SK-N-SH (cell line): ENCODE data around the gene LRRC3C. TPM values are rescaled to one million over a fixed set of nuclear protein-coding genes. Genes with fewer than 3 reads are reported as not detected.
A peak's percentile ranks its signal among the peaks of the same experiment; 100 is the strongest.

ENCODE experiments used
- CTCF ChIA-PET: fragments of 300-600, 350-600 bp; formaldehyde crosslinking; extraction: SDS; loops from one replicate; lab custom pipeline; 2021; lab: Yijun Ruan, JAX
- POLR2A ChIA-PET: fragments of 350-600 bp; sonication (Branson Sonifier 250); formaldehyde crosslinking; extraction: SDS; loops from one replicate; lab custom pipeline; 2020; ENCODE audit warnings: antibody characterized with exemption, inconsistent platforms; lab: Yijun Ruan, JAX
- DNase-seq: peaks from one replicate; pipeline ENCODE4 v3.0.0; 2012
- H2AFZ ChIP-seq: fragments of 200-600 bp; sonication (generic); 2 replicates; pipeline ENCODE4 v1.8.1; 2016; ENCODE audit warnings: antibody characterized with exemption, mild to moderate bottlenecking, low read depth
- H3F3A ChIP-seq: fragments of 200-600 bp; sonication (generic); replicated peaks from 2 replicates; pipeline ENCODE3; 2016; ENCODE audit warnings: antibody characterized with exemption, mild to moderate bottlenecking; ENCODE audit not compliant: insufficient read depth
- H3K27ac ChIP-seq, 2 experiments: fragments of 200-500 bp in 1 of 2; fragments of 200-600 bp in 1 of 2; sonication (Bioruptor generic) in 1 of 2; sonication (generic), shearing (Covaris generic) in 1 of 2; 2 replicates each; pipeline versions ENCODE4 v1.5.1 to v1.6.1; 2014 to 2016; ENCODE audit warnings: low read depth in 2 of 2, inconsistent platforms in 1 of 2, low read length in 1 of 2, mild to moderate bottlenecking in 1 of 2, mixed read lengths in 1 of 2
- H3K27me3 ChIP-seq: fragments of 200-600 bp; sonication (generic), shearing (Covaris generic); 2 replicates; pipeline ENCODE4 v1.6.1; 2016; ENCODE audit warnings: mixed run types; ENCODE audit not compliant: insufficient read depth
- H3K36me3 ChIP-seq, 2 experiments: fragments of 200-500 bp in 1 of 2; fragments of 200-600 bp in 1 of 2; sonication (Bioruptor generic) in 1 of 2; sonication (generic) in 1 of 2; replicated peaks in 1 of 2; 2 replicates each; pipeline versions ENCODE3 to v1.5.1; 2014 to 2016; ENCODE audit warnings: low read length in 1 of 2, mild to moderate bottlenecking in 1 of 2; ENCODE audit not compliant: insufficient read depth in 2 of 2, control insufficient read depth in 1 of 2
- H3K4me1 ChIP-seq, 2 experiments: fragments of 200-500 bp in 1 of 2; fragments of 200-600 bp in 1 of 2; sonication (Bioruptor generic) in 1 of 2; sonication (generic), shearing (Covaris generic) in 1 of 2; 2 replicates each; pipeline versions ENCODE4 v1.5.1 to v1.6.1; 2014 to 2016; ENCODE audit warnings: low read depth in 1 of 2, low read length in 1 of 2, mixed run types in 1 of 2; ENCODE audit not compliant: insufficient read depth in 2 of 2, control insufficient read depth in 1 of 2
- H3K4me2 ChIP-seq: fragments of 200-600 bp; sonication (generic), shearing (Covaris generic); 2 replicates; pipeline ENCODE4 v1.6.1; 2017; ENCODE audit warnings: mixed run types
- H3K4me3 ChIP-seq, 2 experiments: fragments of 200-500 bp in 1 of 2; fragments of 200-600 bp in 1 of 2; sonication (Bioruptor generic) in 1 of 2; sonication (generic), shearing (Covaris generic) in 1 of 2; 2 replicates each; pipeline versions ENCODE4 v1.5.1 to v1.8.1; 2014 to 2016; ENCODE audit warnings: low read depth in 2 of 2, inconsistent platforms in 1 of 2, low read length in 1 of 2, mild to moderate bottlenecking in 1 of 2, mixed read lengths in 1 of 2, moderate library complexity in 1 of 2
- H3K79me2 ChIP-seq: fragments of 200-600 bp; sonication (generic); 2 replicates; pipeline ENCODE4 v1.8.1; 2017; ENCODE audit warnings: mild to moderate bottlenecking; ENCODE audit not compliant: insufficient read depth
- H3K9ac ChIP-seq: fragments of 200-600 bp; sonication (generic); 2 replicates; pipeline ENCODE4 v1.6.1; 2017; ENCODE audit warnings: mixed run types
- H3K9me2 ChIP-seq: fragments of 200-600 bp; sonication (generic); 2 replicates; pipeline ENCODE4 v1.6.1; 2017; ENCODE audit warnings: mixed run types
- H3K9me3 ChIP-seq: fragments of 200-600 bp; sonication (generic); 2 replicates; pipeline ENCODE4 v1.6.1; 2017; ENCODE audit warnings: mixed run types, mild to moderate bottlenecking, moderate library complexity
- H4K20me1 ChIP-seq: fragments of 200-600 bp; sonication (generic); 2 replicates; pipeline ENCODE4 v1.6.1; 2017; ENCODE audit warnings: mild to moderate bottlenecking, mixed run types; ENCODE audit not compliant: insufficient read depth
- EP300 ChIP-seq, 2 experiments: IDR thresholded peaks; 2 replicates each; pipeline versions ENCODE4 v1.4.0 to v1.6.1; 2012; ENCODE audit warnings: borderline replicate concordance in 1 of 2, low read depth in 1 of 2, low read length in 1 of 2
- EZH2phosphoT487 ChIP-seq: fragments of 200-600 bp; sonication (generic); IDR thresholded peaks from 2 replicates; pipeline ENCODE4 v1.6.1; 2017; ENCODE audit warnings: low read depth, mixed run types, mild to moderate bottlenecking, antibody characterized with exemption, moderate library complexity, borderline replicate concordance
- FOSL2 ChIP-seq: IDR thresholded peaks from 2 replicates; pipeline ENCODE4 v1.4.0; 2012; ENCODE audit warnings: low read depth, mild to moderate bottlenecking, moderate library complexity, borderline replicate concordance
- FOXJ3 ChIP-seq: sonication (generic); formaldehyde crosslinking; IDR thresholded peaks from 2 replicates; pipeline ENCODE4 v1.5.1; 2020; ENCODE audit warnings: mild to moderate bottlenecking, missing genetic modification reagents
- FOXM1 ChIP-seq: IDR thresholded peaks from 2 replicates; pipeline ENCODE4 v1.4.0; 2012; ENCODE audit warnings: low read depth, mild to moderate bottlenecking
- GATA2 ChIP-seq: sonication (generic); formaldehyde crosslinking; IDR thresholded peaks from 2 replicates; pipeline ENCODE4 v1.5.0; 2020; ENCODE audit warnings: mild to moderate bottlenecking, missing genetic modification reagents
- NRF1 ChIP-seq: IDR thresholded peaks from 2 replicates; pipeline ENCODE4 v1.6.1; 2012; ENCODE audit warnings: low read depth, mild to moderate bottlenecking, low read length
- RAD21 ChIP-seq: IDR thresholded peaks from 2 replicates; pipeline ENCODE4 v1.6.1; 2012; ENCODE audit warnings: mild to moderate bottlenecking, low read length
- RCOR1 ChIP-seq: fragments of 150-350 bp; IDR thresholded peaks from 2 replicates; pipeline ENCODE4 v1.6.1; 2017; ENCODE audit warnings: antibody characterized with exemption, low read length
- SMC3 ChIP-seq: IDR thresholded peaks from 2 replicates; pipeline ENCODE4 v1.6.1; 2012; ENCODE audit warnings: low read depth, low read length, improper control_type of control experiment
- TAF1 ChIP-seq: IDR thresholded peaks from 2 replicates; pipeline ENCODE4 v1.6.1; 2012; ENCODE audit warnings: low read depth, mild to moderate bottlenecking, low read length, moderate library complexity, borderline replicate concordance
- TCF12 ChIP-seq: IDR thresholded peaks from 2 replicates; pipeline ENCODE4 v1.4.0; 2012
- TEAD4 ChIP-seq: IDR thresholded peaks from 2 replicates; pipeline ENCODE4 v1.4.0; 2012; ENCODE audit warnings: mild to moderate bottlenecking, borderline replicate concordance; ENCODE audit not compliant: insufficient read depth
- YY1 ChIP-seq: IDR thresholded peaks from 2 replicates; pipeline ENCODE4 v1.4.0; 2012; ENCODE audit warnings: low read depth, mild to moderate bottlenecking
- WGBS: methylation state at CpG from one replicate; pipeline ENCODE4 v1.1.6; 2017; ENCODE audit warnings: low lambda C conversion rate; 5-methylcytosine and 5-hydroxymethylcytosine counted together
- polyA plus RNA-seq, 3 experiments: library from polyadenylated mRNA; depleted of rRNA; stranded (reverse); fragments of >200 nt; gene quantifications; 2 replicates each; pipeline ENCODE4 v1.2.3, GENCODE V29; 2012
- TF ChIP-seq, protein P1 (sequence below): fragments of 150-350 bp; IDR thresholded peaks from 2 replicates; pipeline ENCODE4 v1.6.1; 2016; ENCODE audit warnings: mild to moderate bottlenecking, low read depth, low read length
- TF ChIP-seq, protein P2 (sequence below): fragments of 150-350 bp; IDR thresholded peaks from 2 replicates; pipeline ENCODE4 v1.6.1; 2017; ENCODE audit warnings: antibody characterized with exemption, low read length, low read depth, borderline replicate concordance
- TF ChIP-seq, protein P3 (sequence below): fragments of 200-600 bp; sonication (generic); IDR thresholded peaks from 2 replicates; pipeline ENCODE4 v1.6.1; 2017; ENCODE audit warnings: antibody characterized with exemption, mild to moderate bottlenecking, moderate library complexity
- TF ChIP-seq, protein P4 (sequence below): IDR thresholded peaks from 2 replicates; pipeline ENCODE4; 2012
- TF ChIP-seq, protein P5 (sequence below): IDR thresholded peaks from 2 replicates; pipeline ENCODE4 v1.4.0; 2012; ENCODE audit warnings: low read depth

Gene LRRC3C
- polyA plus RNA-seq, 1 of the 3 experiments (the other 2 are of a cell fraction) = not detected

DNA sequence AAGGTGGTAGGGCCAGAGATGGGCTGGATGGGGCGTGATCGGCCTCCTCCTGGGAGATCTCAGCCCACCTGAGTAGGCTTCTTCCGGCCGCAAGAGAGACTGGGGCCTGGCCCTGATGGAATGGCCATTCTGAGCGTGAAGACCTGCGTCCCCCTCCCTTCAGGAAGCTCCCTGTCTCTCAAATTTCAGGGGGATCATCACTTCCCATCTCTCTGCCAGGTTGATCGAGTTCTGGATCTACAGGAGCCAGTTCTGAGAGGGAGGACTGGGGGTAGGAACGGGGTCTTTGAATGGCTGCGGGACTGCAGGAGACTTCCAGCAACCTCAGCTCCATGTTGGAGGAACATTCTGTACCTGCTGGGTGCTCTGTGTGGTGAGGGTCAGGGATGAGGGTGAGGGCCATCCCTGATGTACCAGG is 25.9 kb downstream of the LRRC3C start:
- Histone ChIP-seq H4K20me1 (no peaks in the 10 kb centered on the region), H3K9me3 (no peaks in the 10 kb centered on the region), H3K4me1 (peaks cover 0 to 11% of the 10 kb centered on the region in 2 experiments; a peak in 1 of 4 replicates), H3K36me3 (no peaks in the 10 kb centered on the region), H3K9me2 (no peaks in the 10 kb centered on the region), H3K27ac (peak overlapping the region in 1 of 2 experiments; percentile 70; a peak in 1 of 4 replicates), H3K4me3 (peak overlapping the region; percentile 41 to 49), H3K4me2 (peak overlapping the region; percentile 68), H2AFZ (peak overlapping the region; percentile 97), H3K27me3 (no peaks in the 10 kb centered on the region), H3K79me2 (no peaks in the 10 kb centered on the region), H3F3A (no peaks in the 10 kb centered on the region), H3K9ac (no peak overlapping the region)
- ChIA-PET POLR2A (interaction anchor here (1.7 kb wide), 1 partner anchor 27 kb away, joined by 7 read pairs; the partner anchor contains the start of gene PSMD3), CTCF (interaction anchor here (1.2 to 5.5 kb wide), 3 partner anchors 15 to 122 kb away, joined by 3 to 56 read pairs (median 13); partner anchors contain the start of gene PSMD3)
- 55% methylated on average over 9 of the region's 9 CpGs for WGBS
- DNase-seq = no peak
- TF ChIP-seq, protein P1, sequence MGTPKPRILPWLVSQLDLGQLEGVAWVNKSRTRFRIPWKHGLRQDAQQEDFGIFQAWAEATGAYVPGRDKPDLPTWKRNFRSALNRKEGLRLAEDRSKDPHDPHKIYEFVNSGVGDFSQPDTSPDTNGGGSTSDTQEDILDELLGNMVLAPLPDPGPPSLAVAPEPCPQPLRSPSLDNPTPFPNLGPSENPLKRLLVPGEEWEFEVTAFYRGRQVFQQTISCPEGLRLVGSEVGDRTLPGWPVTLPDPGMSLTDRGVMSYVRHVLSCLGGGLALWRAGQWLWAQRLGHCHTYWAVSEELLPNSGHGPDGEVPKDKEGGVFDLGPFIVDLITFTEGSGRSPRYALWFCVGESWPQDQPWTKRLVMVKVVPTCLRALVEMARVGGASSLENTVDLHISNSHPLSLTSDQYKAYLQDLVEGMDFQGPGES = no peak
- TF ChIP-seq EZH2phosphoT487 = no peak
- TF ChIP-seq YY1 = no peak
- TF ChIP-seq RAD21 = no peak
- TF ChIP-seq FOXJ3 (CRISPR knock-in tag) = no peak
- TF ChIP-seq, protein P2, sequence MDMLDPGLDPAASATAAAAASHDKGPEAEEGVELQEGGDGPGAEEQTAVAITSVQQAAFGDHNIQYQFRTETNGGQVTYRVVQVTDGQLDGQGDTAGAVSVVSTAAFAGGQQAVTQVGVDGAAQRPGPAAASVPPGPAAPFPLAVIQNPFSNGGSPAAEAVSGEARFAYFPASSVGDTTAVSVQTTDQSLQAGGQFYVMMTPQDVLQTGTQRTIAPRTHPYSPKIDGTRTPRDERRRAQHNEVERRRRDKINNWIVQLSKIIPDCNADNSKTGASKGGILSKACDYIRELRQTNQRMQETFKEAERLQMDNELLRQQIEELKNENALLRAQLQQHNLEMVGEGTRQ = no peak
- no peak for TF ChIP-seq NRF1
- no peak for TF ChIP-seq EP300 (IDR thresholded peaks at IDR 0.05; ENCODE audit: borderline replicate concordance in 1 of 2, low read depth in 1 of 2, low read length in 1 of 2)
- no peak for TF ChIP-seq TAF1
- TF ChIP-seq, protein P3, sequence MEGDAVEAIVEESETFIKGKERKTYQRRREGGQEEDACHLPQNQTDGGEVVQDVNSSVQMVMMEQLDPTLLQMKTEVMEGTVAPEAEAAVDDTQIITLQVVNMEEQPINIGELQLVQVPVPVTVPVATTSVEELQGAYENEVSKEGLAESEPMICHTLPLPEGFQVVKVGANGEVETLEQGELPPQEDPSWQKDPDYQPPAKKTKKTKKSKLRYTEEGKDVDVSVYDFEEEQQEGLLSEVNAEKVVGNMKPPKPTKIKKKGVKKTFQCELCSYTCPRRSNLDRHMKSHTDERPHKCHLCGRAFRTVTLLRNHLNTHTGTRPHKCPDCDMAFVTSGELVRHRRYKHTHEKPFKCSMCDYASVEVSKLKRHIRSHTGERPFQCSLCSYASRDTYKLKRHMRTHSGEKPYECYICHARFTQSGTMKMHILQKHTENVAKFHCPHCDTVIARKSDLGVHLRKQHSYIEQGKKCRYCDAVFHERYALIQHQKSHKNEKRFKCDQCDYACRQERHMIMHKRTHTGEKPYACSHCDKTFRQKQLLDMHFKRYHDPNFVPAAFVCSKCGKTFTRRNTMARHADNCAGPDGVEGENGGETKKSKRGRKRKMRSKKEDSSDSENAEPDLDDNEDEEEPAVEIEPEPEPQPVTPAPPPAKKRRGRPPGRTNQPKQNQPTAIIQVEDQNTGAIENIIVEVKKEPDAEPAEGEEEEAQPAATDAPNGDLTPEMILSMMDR = no peak
- TF ChIP-seq TEAD4 = no peak
- no peak for TF ChIP-seq RCOR1
- TF ChIP-seq FOSL2 = no peak
- no peak for TF ChIP-seq GATA2 (CRISPR knock-in tag)
- no peak for TF ChIP-seq TCF12
- TF ChIP-seq FOXM1 = no peak
- TF ChIP-seq, protein P4, sequence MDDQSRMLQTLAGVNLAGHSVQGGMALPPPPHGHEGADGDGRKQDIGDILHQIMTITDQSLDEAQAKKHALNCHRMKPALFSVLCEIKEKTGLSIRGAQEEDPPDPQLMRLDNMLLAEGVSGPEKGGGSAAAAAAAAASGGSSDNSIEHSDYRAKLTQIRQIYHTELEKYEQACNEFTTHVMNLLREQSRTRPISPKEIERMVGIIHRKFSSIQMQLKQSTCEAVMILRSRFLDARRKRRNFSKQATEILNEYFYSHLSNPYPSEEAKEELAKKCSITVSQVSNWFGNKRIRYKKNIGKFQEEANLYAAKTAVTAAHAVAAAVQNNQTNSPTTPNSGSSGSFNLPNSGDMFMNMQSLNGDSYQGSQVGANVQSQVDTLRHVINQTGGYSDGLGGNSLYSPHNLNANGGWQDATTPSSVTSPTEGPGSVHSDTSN = no peak
- TF ChIP-seq SMC3 = no peak
- TF ChIP-seq, protein P5, sequence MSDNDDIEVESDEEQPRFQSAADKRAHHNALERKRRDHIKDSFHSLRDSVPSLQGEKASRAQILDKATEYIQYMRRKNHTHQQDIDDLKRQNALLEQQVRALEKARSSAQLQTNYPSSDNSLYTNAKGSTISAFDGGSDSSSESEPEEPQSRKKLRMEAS = no peak
